IPS DF 6.9 (cell line): Measurements from ENCODE around the gene NID2.

ENCODE experiments used
- DNase-seq: peaks from one replicate; pipeline ENCODE4 v3.0.0-alpha.2; 2013; ENCODE audit warnings: low read depth, low spot score
- H3K27ac ChIP-seq: one replicate; pipeline ENCODE4 v1.5.1; 2013; ENCODE audit warnings: low read length, control low read depth
- H3K27me3 ChIP-seq: 2 replicates; pipeline ENCODE4 v1.6.1; 2013; ENCODE audit warnings: mild to moderate bottlenecking, low read length; ENCODE audit not compliant: control insufficient read depth, insufficient read depth
- H3K36me3 ChIP-seq: 2 replicates; pipeline ENCODE4 v1.6.1; 2013; ENCODE audit warnings: low read length; ENCODE audit not compliant: control insufficient read depth, insufficient read depth
- H3K4me1 ChIP-seq: 2 replicates; pipeline ENCODE4 v1.6.1; 2013; ENCODE audit warnings: low read length; ENCODE audit not compliant: control insufficient read depth, insufficient read depth
- H3K4me3 ChIP-seq: 2 replicates; pipeline ENCODE4 v1.5.1; 2013; ENCODE audit warnings: mild to moderate bottlenecking, low read length
- H3K9me3 ChIP-seq: 2 replicates; pipeline ENCODE4 v1.6.1; 2013; ENCODE audit warnings: low read length, inconsistent platforms; ENCODE audit not compliant: control insufficient read depth, insufficient read depth
- WGBS: extraction: QIAGEN DNeasy Blood & Tissue Kit; methylation state at CpG from one replicate; pipeline ENCODE4 v1.1.7; 2013; ENCODE audit warnings: mixed read lengths, missing lambda C conversion rate; ENCODE audit not compliant: insufficient read length, insufficient coverage; 5-methylcytosine and 5-hydroxymethylcytosine counted together

The NID2 gene

GRCh38 chr14:52026017-52026660 is 42.7 kb downstream of the NID2 start:
- WGBS = no CpG with 5 or more reads among the region's 8 CpGs
- no peaks in the 10 kb centered on the region for H3K9me3 ChIP-seq
- no peaks in the 10 kb centered on the region for H3K27me3 ChIP-seq
- H3K27ac ChIP-seq = no peak overlapping the region
- 0 out of 2 replicates have a peak, but pooled peaks cover 3% of the 10 kb centered on the region for H3K4me1 ChIP-seq
- no peaks in the 10 kb centered on the region for H3K36me3 ChIP-seq
- H3K4me3 ChIP-seq = no peak overlapping the region
- no peak for DNase-seq

DNA sequence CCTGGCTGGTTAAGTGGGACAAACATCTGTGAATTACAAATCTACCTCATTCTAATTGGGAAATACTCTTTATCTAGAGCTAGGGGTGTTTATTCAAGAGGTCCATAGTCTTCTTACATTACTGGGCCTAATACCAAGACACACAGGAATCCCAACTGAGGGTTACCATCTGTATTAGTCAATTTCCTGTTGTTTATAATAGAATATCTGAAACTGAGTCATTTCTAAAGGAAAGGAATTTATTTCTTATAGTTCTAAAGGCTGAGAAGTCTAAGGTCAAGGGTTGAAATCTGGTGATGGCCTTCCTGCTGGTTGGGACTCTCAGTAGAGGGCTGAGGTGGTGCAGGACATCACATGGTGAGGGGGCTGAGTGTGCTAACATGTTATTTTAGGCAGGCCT is 43.5 kb downstream of the NID2 start:
- no peak overlapping the region for H3K27ac ChIP-seq
- H3K4me3 ChIP-seq = no peak overlapping the region
- H3K27me3 ChIP-seq = no peaks in the 10 kb centered on the region
- no peaks in the 10 kb centered on the region for H3K9me3 ChIP-seq
- no peaks in the 10 kb centered on the region for H3K36me3 ChIP-seq
- DNase-seq = no peak
- H3K4me1 ChIP-seq = 0 out of 2 replicates have a peak, but pooled peaks cover 3% of the 10 kb centered on the region

DNA sequence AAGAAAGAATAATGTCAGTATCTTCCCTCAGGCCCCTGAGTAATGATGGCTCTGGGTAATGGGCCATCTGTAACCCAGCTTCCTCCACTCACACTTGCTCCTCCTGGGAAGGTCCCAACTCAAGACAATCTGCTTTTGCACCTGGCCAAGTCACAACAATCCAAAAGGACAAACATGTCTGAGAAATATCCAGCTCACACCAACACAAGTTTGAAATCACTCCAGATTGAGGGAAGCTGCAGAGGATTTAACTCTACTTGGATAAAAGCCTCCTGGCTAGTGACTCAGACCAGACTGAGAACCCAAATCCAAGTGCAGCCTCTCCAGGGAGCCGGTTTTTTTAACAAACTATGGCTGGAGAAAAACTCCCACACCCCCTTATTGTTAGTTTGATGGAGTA is 45.3 kb downstream of the NID2 start:
- Histone ChIP-seq H3K9me3 (no peaks in the 10 kb centered on the region), H3K4me3 (no peak overlapping the region), H3K27ac (no peak overlapping the region), H3K36me3 (no peaks in the 10 kb centered on the region), H3K27me3 (no peaks in the 10 kb centered on the region), H3K4me1 (0 out of 2 replicates have a peak, but pooled peaks cover 3% of the 10 kb centered on the region)
- no CpG with 5 or more reads among the region's 1 CpG for WGBS
- no peak for DNase-seq

- H3K27ac ChIP-seq = no peak overlapping the region
Observed at GRCh38 chr14:52021957-52022600, 46.8 kb downstream of the NID2 start.

DNA sequence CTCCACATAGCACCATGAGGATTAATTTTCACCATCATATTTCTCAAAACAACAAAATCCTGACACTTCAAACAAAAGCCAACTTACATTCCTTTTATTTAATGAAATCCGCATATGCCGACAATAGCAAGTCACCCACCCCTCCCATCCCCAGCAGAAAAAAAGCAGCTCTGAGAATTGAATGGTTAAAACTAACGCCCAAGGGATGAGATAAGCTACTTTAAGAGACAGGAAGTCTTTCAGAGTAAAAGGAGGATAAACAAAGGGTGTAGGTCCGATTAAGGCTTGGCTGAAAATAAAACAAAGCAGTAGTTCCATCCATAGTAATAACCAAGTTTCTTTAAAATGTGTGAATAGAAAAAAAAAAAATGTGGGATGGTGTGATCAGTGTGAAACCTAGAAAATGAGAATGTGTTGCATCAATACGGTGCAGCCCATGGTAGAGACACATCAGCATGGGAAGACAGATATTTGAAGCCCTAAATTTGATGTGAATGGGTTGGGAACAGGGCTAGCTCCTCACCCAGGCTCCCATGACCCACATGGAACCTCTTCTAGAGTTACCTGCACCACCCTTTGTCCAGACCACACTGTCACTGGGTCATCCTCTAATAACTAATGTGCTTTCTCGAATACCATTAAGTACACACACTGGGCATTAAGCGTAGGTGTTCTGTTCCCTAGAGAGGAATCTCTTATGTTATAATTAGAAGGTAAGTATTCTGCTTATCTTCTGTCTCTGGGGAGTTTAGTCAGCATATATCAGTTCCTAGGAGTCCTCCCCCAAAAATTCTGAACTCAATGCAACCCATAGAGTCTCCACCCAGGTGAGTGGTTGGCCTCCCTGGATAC is 47.8 kb downstream of the NID2 start:
- no peak overlapping the region for H3K27ac ChIP-seq
- 0 out of 2 replicates have a peak, but pooled peaks cover 3% of the 10 kb centered on the region for H3K4me1 ChIP-seq

More at GRCh38 chr14:52021957-52022600, 46.8 kb downstream of the NID2 start:
- H3K4me3 ChIP-seq = no peak overlapping the region
- H3K4me1 ChIP-seq = 0 out of 2 replicates have a peak, but pooled peaks cover 3% of the 10 kb centered on the region
- no CpG with 5 or more reads among the region's 6 CpGs for WGBS
- no peaks in the 10 kb centered on the region for H3K36me3 ChIP-seq
- DNase-seq = no peak
- no peaks in the 10 kb centered on the region for H3K27me3 ChIP-seq
- no peaks in the 10 kb centered on the region for H3K9me3 ChIP-seq

DNA sequence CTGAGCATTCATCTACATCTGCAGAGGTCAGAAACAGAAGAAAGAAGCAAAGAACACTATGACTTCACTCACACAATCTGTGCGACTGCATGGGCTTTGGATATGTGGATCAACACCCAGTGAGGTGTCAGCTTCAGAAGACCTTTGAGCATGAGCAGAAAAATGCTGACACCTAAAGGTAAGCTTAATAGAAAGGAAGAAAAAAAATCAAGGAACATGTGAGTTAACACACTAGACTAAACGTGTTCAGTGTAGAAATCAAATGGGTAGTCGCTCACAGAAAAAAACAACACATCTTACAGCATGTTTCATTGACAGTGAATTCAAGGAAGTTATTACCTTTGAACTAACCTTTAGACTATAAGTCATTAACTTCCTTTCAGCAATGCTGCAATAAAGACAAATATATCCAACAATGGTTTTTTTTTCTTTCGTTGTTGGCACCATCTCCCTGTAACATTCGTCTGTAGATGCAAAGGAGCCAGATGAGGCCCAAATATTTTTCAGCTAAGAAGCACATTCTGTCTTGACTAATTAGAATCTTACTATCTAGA is 48.6 kb downstream of the NID2 start:
- Histone ChIP-seq H3K27me3 (no peaks in the 10 kb centered on the region), H3K27ac (no peak overlapping the region), H3K36me3 (no peaks in the 10 kb centered on the region), H3K4me1 (0 out of 2 replicates have a peak, but pooled peaks cover 3% of the 10 kb centered on the region), H3K9me3 (no peaks in the 10 kb centered on the region), H3K4me3 (no peak overlapping the region)
- DNase-seq = no peak
- no CpG with 5 or more reads among the region's 5 CpGs for WGBS

More for the DNA sequence above, 47.8 kb downstream of the NID2 start:
- Histone ChIP-seq H3K4me3 (no peak overlapping the region), H3K27me3 (no peaks in the 10 kb centered on the region), H3K36me3 (no peaks in the 10 kb centered on the region), H3K9me3 (no peaks in the 10 kb centered on the region)
- no peak for DNase-seq
- 100% methylated on average over 1 of the region's 7 CpGs for WGBS

- Histone ChIP-seq H3K4me1 (peaks cover 3% of the 10 kb centered on the region; the same call in 1 of the 2 replicates), H3K27me3 (no peaks in the 10 kb centered on the region), H3K4me3 (no peak overlapping the region), H3K36me3 (no peaks in the 10 kb centered on the region), H3K27ac (no peak overlapping the region), H3K9me3 (no peaks in the 10 kb centered on the region)
- WGBS = no CpG with 5 or more reads among the region's 8 CpGs
- DNase-seq = no peak
Observed at GRCh38 chr14:52018970-52019369, 49.9 kb downstream of the NID2 start.

- Histone ChIP-seq H3K27me3 (no peaks in the 10 kb centered on the region), H3K36me3 (no peaks in the 10 kb centered on the region), H3K27ac (no peak overlapping the region), H3K4me3 (no peak overlapping the region), H3K4me1 (peaks cover 5% of the 10 kb centered on the region; the same call in 1 of the 2 replicates), H3K9me3 (no peaks in the 10 kb centered on the region)
- no peak for DNase-seq
- WGBS = no CpG with 5 or more reads among the region's 4 CpGs
Observed at GRCh38 chr14:52018252-52018651, 50.6 kb downstream of the NID2 start.

- no CpG with 5 or more reads among the region's 8 CpGs for WGBS
- no peaks in the 10 kb centered on the region for H3K27me3 ChIP-seq
- DNase-seq = no peak
Observed at GRCh38 chr14:52015411-52016030, 53.3 kb downstream of the NID2 start.

More at GRCh38 chr14:52015411-52016030, 53.3 kb downstream of the NID2 start:
- Histone ChIP-seq H3K4me1 (peaks cover 3% of the 10 kb centered on the region; the same call in 1 of the 2 replicates), H3K4me3 (no peak overlapping the region), H3K27ac (no peak overlapping the region), H3K9me3 (no peaks in the 10 kb centered on the region), H3K36me3 (peaks cover 11% of the 10 kb centered on the region; the same call in 1 of the 2 replicates)
